Nephron progenitor cell (in vitro differentiated cells): Measurements from ENCODE around the gene ZFC3H1.

Experiments used
- DNase-seq: peaks from one replicate; pipeline ENCODE4 v3.0.0; 2021
- H3K27ac Mint-ChIP-seq: 2 replicates; pipeline ENCODE4 v1.8.0; 2021; ENCODE audit warnings: mild to moderate bottlenecking, moderate library complexity, mixed read lengths
- H3K27me3 Mint-ChIP-seq: 2 replicates; pipeline ENCODE4 v1.8.0; 2021; ENCODE audit warnings: mild to moderate bottlenecking, low read depth, mixed read lengths; ENCODE audit not compliant: poor library complexity
- H3K36me3 Mint-ChIP-seq: 2 replicates; pipeline ENCODE4 v1.8.0; 2021; ENCODE audit warnings: low read depth, mixed read lengths
- H3K4me1 Mint-ChIP-seq: 2 replicates; pipeline ENCODE4 v1.8.0; 2021; ENCODE audit warnings: mixed read lengths
- H3K4me3 Mint-ChIP-seq: 2 replicates; pipeline ENCODE4 v1.8.0; 2021; ENCODE audit warnings: mild to moderate bottlenecking, moderate library complexity, mixed read lengths
- H3K9me3 Mint-ChIP-seq: 2 replicates; pipeline ENCODE4 v1.8.0; 2021; ENCODE audit warnings: mild to moderate bottlenecking, moderate library complexity, mixed read lengths
- TF ChIP-seq, protein P1 (sequence below): fragments of 200-600 bp; sonication (generic); IDR thresholded peaks from 2 replicates; pipeline ENCODE4 v1.5.0; 2021; ENCODE audit warnings: antibody characterized with exemption

ZFC3H1 gene

DNA sequence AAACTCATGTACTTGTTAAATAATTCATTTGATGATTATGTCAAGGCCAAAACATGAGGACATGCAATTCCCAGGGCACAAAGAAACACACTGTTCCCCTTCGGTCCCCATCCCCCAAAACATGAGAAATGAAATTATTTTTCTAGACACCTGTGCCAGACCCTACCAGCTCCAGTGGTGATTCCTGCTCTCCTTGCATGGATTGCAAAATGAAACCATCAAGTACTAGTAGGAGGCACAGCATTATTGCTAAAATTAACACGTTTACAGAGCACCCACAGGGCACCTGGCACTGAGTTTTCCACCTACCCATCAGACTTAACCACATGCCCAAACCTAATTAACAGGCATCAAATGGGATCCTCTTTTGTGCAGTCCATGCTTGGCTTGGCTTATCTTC, 76.6 kb downstream of the ZFC3H1 start:
- Mint-ChIP-seq H3K36me3 (peaks cover 6% of the 10 kb centered on the region), H3K27me3 (no peaks in the 10 kb centered on the region), H3K9me3 (no peaks in the 10 kb centered on the region), H3K4me1 (peaks cover 5% of the 10 kb centered on the region), H3K4me3 (no peak overlapping the region), H3K27ac (no peak overlapping the region)
- TF ChIP-seq, protein P1, sequence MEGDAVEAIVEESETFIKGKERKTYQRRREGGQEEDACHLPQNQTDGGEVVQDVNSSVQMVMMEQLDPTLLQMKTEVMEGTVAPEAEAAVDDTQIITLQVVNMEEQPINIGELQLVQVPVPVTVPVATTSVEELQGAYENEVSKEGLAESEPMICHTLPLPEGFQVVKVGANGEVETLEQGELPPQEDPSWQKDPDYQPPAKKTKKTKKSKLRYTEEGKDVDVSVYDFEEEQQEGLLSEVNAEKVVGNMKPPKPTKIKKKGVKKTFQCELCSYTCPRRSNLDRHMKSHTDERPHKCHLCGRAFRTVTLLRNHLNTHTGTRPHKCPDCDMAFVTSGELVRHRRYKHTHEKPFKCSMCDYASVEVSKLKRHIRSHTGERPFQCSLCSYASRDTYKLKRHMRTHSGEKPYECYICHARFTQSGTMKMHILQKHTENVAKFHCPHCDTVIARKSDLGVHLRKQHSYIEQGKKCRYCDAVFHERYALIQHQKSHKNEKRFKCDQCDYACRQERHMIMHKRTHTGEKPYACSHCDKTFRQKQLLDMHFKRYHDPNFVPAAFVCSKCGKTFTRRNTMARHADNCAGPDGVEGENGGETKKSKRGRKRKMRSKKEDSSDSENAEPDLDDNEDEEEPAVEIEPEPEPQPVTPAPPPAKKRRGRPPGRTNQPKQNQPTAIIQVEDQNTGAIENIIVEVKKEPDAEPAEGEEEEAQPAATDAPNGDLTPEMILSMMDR, result no peak
- no peak for DNase-seq

DNA sequence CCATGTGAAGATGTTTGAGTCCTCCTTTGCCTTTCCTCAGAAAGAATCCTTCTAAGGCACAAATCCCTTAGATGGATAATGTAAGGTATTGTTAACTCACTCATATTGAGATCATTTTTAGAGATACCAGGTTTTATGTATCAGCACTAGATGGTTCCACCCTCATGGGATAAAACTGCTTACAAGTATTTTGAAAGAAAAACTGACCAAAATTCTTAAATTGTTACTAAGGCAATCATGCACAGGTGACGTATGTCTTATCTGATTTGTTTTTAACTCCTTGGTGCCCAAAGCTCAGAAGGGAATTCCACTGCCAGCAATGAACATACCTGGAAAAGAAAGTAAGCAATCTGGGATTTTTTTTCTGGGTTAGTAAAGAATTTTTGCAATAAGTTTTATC, 78.4 kb downstream of the ZFC3H1 start:
- TF ChIP-seq, protein P1, result no peak
- H3K36me3 Mint-ChIP-seq, result peaks cover 6% of the 10 kb centered on the region
- H3K4me3 Mint-ChIP-seq, result no peak overlapping the region

DNA sequence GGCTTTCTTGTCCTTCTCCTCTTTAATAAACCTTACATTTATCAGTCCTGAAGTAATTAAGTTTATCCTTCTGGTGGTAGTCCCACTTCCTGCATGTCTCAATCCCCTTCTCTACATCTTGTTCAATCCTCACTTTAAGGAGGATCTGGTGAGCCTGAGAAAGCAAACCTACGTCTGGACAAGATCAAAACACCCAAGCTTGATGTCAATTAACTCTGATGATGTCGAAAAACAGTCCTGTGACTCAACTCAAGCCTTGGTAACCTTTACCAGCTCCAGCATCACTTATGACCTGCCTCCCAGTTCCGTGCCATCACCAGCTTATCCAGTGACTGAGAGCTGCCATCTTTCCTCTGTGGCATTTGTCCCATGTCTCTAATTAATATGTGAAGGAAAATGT, 79.3 kb downstream of the ZFC3H1 start:
- no peak for DNase-seq
- TF ChIP-seq, protein P1, result no peak
- Mint-ChIP-seq H3K36me3 (peaks cover 6% of the 10 kb centered on the region), H3K9me3 (no peaks in the 10 kb centered on the region), H3K27me3 (no peaks in the 10 kb centered on the region), H3K4me3 (no peak overlapping the region), H3K27ac (no peak overlapping the region), H3K4me1 (no peaks in the 10 kb centered on the region)

More for the DNA sequence above, 78.4 kb downstream of the ZFC3H1 start:
- no peaks in the 10 kb centered on the region for H3K4me1 Mint-ChIP-seq
- no peaks in the 10 kb centered on the region for H3K27me3 Mint-ChIP-seq
- H3K9me3 Mint-ChIP-seq, result no peaks in the 10 kb centered on the region
- no peak overlapping the region for H3K27ac Mint-ChIP-seq
- no peak for DNase-seq

DNA sequence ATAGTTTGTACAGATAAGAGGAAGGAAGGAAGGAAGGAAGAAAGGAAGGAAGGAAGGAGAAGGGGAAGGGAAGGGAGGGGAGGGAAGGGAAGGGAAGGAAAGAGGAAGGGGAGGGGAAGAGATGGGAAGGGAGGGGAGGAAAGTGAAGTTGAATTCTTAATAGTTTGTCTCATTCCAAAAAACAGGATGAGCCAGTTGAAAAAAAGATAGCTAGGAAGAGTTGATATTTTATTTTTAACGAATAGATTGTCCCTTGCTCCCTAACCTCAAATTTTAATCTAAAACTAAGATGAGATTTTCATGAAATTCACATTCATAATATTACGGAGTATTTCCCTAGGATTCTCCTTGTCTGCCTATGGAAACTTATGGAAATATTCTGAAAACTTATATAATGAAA, 80.7 kb downstream of the ZFC3H1 start:
- DNase-seq, result no peak
- H3K27ac Mint-ChIP-seq, result no peak overlapping the region
- no peaks in the 10 kb centered on the region for H3K9me3 Mint-ChIP-seq
- TF ChIP-seq, protein P1, result no peak
- peaks cover 6% of the 10 kb centered on the region for H3K36me3 Mint-ChIP-seq
- peaks cover 9% of the 10 kb centered on the region for H3K4me1 Mint-ChIP-seq
- H3K4me3 Mint-ChIP-seq, result no peak overlapping the region
- no peaks in the 10 kb centered on the region for H3K27me3 Mint-ChIP-seq

DNA sequence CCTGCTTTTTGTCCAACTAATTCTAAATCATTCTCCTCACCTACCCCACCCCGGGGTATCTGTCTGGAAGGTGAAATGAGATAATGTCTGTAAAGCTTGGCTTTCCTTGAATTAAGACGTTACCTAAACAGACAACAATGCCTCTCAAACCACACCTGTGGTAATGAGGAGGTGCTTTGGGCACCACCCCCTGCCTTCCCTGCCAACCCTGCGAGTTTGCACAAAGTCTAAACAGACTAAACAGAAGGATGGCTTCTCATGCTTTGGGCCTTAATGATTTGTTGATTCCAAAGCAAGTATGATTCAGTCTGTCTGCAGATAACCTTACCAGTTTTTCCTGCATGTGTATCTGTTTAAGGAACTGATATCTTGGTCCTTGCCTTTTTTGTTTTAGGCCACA, 82.4 kb downstream of the ZFC3H1 start:
- DNase-seq, result no peak
- no peaks in the 10 kb centered on the region for H3K27me3 Mint-ChIP-seq
- no peaks in the 10 kb centered on the region for H3K9me3 Mint-ChIP-seq
- H3K27ac Mint-ChIP-seq, result no peak overlapping the region
- TF ChIP-seq, protein P1, result no peak
- no peak overlapping the region for H3K4me3 Mint-ChIP-seq
- peaks cover 26% of the 10 kb centered on the region for H3K4me1 Mint-ChIP-seq
- H3K36me3 Mint-ChIP-seq, result peaks cover 6% of the 10 kb centered on the region

DNA sequence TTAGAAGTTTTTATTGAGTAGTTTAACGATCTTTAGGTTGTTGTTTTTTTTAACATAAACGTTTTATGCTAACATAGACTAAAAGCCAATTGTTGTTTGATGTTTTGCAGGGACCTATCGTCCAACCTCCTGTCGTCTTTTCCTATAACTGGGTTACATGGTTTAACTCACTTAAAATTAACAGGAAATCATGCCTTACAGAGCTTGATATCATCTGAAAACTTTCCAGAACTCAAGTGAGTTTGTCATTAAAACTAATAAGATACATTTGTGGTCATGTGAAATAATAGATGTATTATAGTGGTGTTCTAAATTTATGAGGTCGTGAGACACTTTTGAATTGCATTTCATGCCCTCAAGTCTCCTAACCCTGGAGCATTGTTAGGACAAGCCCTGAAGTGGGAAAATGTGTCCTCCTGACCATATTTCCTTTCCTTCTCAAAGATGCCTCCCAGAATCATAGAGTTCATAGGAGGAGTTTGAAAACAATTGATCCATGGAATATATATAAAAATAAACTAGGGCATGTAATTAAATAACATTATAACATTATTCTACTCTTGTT, 84.9 kb downstream of the ZFC3H1 start:
- Mint-ChIP-seq H3K27ac (no peak overlapping the region), H3K4me1 (peaks cover 39% of the 10 kb centered on the region), H3K27me3 (no peaks in the 10 kb centered on the region), H3K4me3 (no peak overlapping the region), H3K9me3 (no peaks in the 10 kb centered on the region), H3K36me3 (no peaks in the 10 kb centered on the region)
- TF ChIP-seq, protein P1, result no peak
- DNase-seq, result no peak
